ENCODE measurements around the gene FGD6. TPM values are rescaled to one million over a fixed set of nuclear protein-coding genes. Genes with fewer than 3 reads are reported as not detected.

The FGD6 gene
- total RNA-seq, 6 experiments from 2014 or later: 3.5 to 7.8 (median 5.1) TPM

DNA sequence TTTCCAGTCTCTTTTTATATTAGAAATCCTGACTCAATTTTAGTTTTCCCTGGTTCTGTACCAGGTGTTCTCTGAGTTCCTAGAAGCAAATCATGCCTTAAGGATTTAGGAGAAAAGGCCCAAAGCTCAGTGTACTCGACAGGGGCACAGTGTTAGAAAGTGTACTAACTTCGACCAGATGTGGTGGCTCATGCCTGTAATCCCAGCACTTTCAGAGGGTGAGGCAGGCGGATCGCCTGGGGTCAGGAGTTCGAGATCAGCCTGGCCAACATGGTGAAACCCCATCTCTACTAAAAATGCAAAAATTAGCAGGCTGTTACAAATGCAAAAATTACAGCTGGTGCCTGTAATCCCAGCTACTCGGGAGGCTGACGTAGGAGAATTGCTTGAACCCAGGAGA is 12.4 kb upstream of the FGD6 start:
- no peak for ATAC-seq
- Histone ChIP-seq H3K36me3 (no peaks in the 10 kb centered on the region), H3K4me3 (no peak overlapping the region), H3K27me3 (no peaks in the 10 kb centered on the region), H3K4me1 (peaks cover 0 to 9% (median 0%) of the 10 kb centered on the region in 4 donors), H3K27ac (no peak overlapping the region), H3K9me3 (no peaks in the 10 kb centered on the region)
- no peak for TF ChIP-seq POLR2A (IDR thresholded peaks at IDR 0.05)
- TF ChIP-seq, protein P1, sequence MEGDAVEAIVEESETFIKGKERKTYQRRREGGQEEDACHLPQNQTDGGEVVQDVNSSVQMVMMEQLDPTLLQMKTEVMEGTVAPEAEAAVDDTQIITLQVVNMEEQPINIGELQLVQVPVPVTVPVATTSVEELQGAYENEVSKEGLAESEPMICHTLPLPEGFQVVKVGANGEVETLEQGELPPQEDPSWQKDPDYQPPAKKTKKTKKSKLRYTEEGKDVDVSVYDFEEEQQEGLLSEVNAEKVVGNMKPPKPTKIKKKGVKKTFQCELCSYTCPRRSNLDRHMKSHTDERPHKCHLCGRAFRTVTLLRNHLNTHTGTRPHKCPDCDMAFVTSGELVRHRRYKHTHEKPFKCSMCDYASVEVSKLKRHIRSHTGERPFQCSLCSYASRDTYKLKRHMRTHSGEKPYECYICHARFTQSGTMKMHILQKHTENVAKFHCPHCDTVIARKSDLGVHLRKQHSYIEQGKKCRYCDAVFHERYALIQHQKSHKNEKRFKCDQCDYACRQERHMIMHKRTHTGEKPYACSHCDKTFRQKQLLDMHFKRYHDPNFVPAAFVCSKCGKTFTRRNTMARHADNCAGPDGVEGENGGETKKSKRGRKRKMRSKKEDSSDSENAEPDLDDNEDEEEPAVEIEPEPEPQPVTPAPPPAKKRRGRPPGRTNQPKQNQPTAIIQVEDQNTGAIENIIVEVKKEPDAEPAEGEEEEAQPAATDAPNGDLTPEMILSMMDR (IDR thresholded peaks at IDR 0.05): no peak
- intact Hi-C loops (cut with DNase I): no loop called here
- DNase-seq: no peak
- WGBS (ENCODE audit: insufficient coverage, low coverage, low lambda C conversion rate, missing lambda C conversion rate): 78% methylated on average over 5 of the region's 7 CpGs

DNA sequence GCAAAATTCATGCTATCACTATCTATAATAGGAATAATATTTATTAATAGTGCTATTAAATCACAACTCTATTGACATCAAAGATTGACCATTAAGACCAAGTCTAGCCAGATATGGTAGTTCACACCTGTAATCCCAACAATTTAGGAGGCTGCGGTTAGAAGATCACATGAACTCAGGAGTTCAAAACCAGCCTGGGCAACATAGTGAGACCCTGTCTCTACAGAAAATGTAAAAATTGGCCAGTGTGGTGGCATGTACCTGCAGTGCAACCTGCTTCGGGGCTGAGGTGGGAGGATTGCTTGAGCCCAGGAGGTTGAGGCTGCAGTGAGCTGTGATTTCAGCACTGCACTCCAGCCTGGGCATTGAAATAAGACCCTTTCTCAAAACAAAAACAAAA is 11.3 kb upstream of the FGD6 start:
- WGBS (ENCODE audit: insufficient coverage, low coverage, low lambda C conversion rate, missing lambda C conversion rate): 92% methylated on average over 2 of the region's 2 CpGs
- ATAC-seq (no peak), DNase-seq (no peak)
- Histone ChIP-seq H3K36me3 (no peaks in the 10 kb centered on the region), H3K27ac (no peak overlapping the region), H3K4me1 (peaks cover 0 to 9% (median 0%) of the 10 kb centered on the region in 4 donors), H3K9me3 (no peaks in the 10 kb centered on the region), H3K27me3 (no peaks in the 10 kb centered on the region), H3K4me3 (no peak overlapping the region)
- TF ChIP-seq, protein P1 (IDR thresholded peaks at IDR 0.05): no peak
- no peak for TF ChIP-seq POLR2A (IDR thresholded peaks at IDR 0.05)
- intact Hi-C loops (cut with DNase I): no loop called here

DNA sequence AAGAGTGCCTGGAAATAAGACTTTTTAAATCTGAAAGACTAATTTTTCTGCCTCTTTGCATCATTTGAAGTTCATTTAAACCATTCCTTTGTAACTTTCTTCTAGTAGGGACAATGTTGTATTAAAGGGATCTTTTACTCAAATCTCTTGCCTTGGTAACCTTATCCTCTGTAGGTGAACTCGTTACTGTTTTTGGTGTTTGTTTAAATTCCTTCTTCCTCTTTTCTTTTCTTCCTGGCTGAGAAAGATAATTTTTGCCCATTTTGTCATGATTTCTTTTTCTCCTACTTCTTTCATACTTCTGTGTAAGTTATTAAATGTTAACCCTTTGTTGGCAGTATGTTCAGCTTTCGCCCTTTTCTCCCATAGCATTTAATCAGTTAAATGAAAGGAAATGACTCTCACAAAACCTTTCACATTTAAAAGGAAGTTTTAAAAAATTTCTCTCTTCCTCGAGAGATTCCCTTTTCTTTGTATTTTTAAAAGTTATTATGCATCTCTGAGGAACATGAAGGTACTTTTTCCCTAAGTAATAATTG is 10.6 kb upstream of the FGD6 start:
- peaks cover 0 to 9% (median 0%) of the 10 kb centered on the region in 4 donors for H3K4me1 ChIP-seq
- no peak for DNase-seq
- ATAC-seq: no peak
- WGBS (ENCODE audit: insufficient coverage, low coverage, low lambda C conversion rate, missing lambda C conversion rate): 61% methylated on average over 3 of the region's 3 CpGs
- H3K36me3 ChIP-seq: no peaks in the 10 kb centered on the region
- H3K27ac ChIP-seq: no peak overlapping the region
- H3K4me3 ChIP-seq: no peak overlapping the region
- no peak for TF ChIP-seq POLR2A (IDR thresholded peaks at IDR 0.05)
- TF ChIP-seq, protein P1 (IDR thresholded peaks at IDR 0.05): no peak
- no peaks in the 10 kb centered on the region for H3K27me3 ChIP-seq
- intact Hi-C loops (cut with DNase I): no loop called here
- no peaks in the 10 kb centered on the region for H3K9me3 ChIP-seq

DNA sequence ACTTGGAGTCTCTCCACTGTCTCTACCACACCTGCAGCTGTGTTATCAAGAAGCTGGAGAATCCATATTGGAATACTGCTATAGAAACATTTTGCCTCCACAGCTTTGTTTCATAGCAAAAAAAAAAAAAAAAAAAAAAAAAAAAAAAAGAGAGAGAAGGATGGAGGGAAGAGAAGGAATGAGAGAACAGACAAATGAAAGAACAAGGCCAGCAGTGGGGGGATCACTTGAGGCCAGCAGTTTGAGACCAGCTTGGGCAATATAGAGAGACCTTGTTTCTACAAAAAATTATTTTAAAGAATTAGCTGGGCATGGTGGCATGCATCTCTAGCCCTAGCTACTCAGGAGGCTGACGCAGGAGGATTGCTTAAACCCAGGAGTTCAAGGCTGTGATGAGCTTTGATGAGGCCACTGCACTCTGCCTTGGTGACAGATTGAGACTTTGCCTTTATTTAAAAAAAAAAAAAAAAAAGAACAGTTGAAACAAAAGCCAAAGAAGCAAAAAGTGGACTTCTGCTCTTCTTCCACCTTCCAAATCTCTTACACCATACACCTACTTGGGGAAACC is 8.5 kb upstream of the FGD6 start:
- no peak for TF ChIP-seq POLR2A (IDR thresholded peaks at IDR 0.05)
- TF ChIP-seq, protein P1 (IDR thresholded peaks at IDR 0.05): no peak
- H3K27ac ChIP-seq: no peak overlapping the region
- no peaks in the 10 kb centered on the region for H3K9me3 ChIP-seq

More for the DNA sequence above, 8.5 kb upstream of the FGD6 start:
- peaks cover 0 to 8% (median 0%) of the 10 kb centered on the region in 4 donors for H3K4me1 ChIP-seq
- H3K4me3 ChIP-seq: no peak overlapping the region
- no peaks in the 10 kb centered on the region for H3K27me3 ChIP-seq
- intact Hi-C loops (cut with DNase I): no loop called here
- H3K36me3 ChIP-seq: no peaks in the 10 kb centered on the region
- WGBS (ENCODE audit: insufficient coverage, low coverage, low lambda C conversion rate, missing lambda C conversion rate): 100% methylated on average over 1 of the region's 1 CpG
- no peak for ATAC-seq
- no peak for DNase-seq

Measured in right lobe of liver (tissue), 6 donors.